SK-N-SH treated with all-trans-retinoic acid at 6 μM for 48 hours (cell line): ENCODE data around the gene MAML3.

Experiments
- BACH2 ChIP-seq: fragments of 250-450 bp; sonication (Bioruptor Pico); IDR thresholded peaks from 2 replicates; pipeline ENCODE4 v1.9.0; 2021; ENCODE audit warnings: mild to moderate bottlenecking, borderline replicate concordance
- CREB5 ChIP-seq: fragments of 250-450 bp; sonication (Bioruptor Pico); IDR thresholded peaks from 2 replicates; pipeline ENCODE4 v1.5.1; 2020; ENCODE audit warnings: low read depth, mild to moderate bottlenecking, moderate library complexity
- ESRRG ChIP-seq: fragments of 250-450 bp; sonication (Bioruptor Pico); IDR thresholded peaks from 2 replicates; pipeline ENCODE4 v1.6.1; 2021; ENCODE audit warnings: mild to moderate bottlenecking
- GLIS3 ChIP-seq: fragments of 250-450 bp; sonication (Bioruptor Pico); IDR thresholded peaks from 2 replicates; pipeline ENCODE4 v1.5.0; 2020; ENCODE audit warnings: mild to moderate bottlenecking, moderate library complexity
- ISL1 ChIP-seq: fragments of 250-450 bp; sonication (Bioruptor Pico); IDR thresholded peaks from 2 replicates; pipeline ENCODE4 v2.1.2; 2022; ENCODE audit warnings: mild to moderate bottlenecking, moderate library complexity
- POU6F1 ChIP-seq: fragments of 250-450 bp; sonication (Bioruptor Pico); IDR thresholded peaks from 2 replicates; pipeline ENCODE4 v1.8.0; 2021; ENCODE audit warnings: low read depth, mild to moderate bottlenecking, moderate library complexity, borderline replicate concordance
- PPARA ChIP-seq: fragments of 250-450 bp; sonication (Bioruptor Pico); IDR thresholded peaks from 2 replicates; pipeline ENCODE4 v1.5.0; 2020; ENCODE audit warnings: mild to moderate bottlenecking, borderline replicate concordance
- SNAI2 ChIP-seq: fragments of 250-450 bp; sonication (Bioruptor Pico); IDR thresholded peaks from 2 replicates; pipeline ENCODE4 v1.5.0; 2020; ENCODE audit warnings: mild to moderate bottlenecking, moderate library complexity
- ZFP30 ChIP-seq: fragments of 450-650 bp; formaldehyde crosslinking; IDR thresholded peaks from 2 replicates; pipeline ENCODE4 v1.5.0; 2022; ENCODE audit warnings: mild to moderate bottlenecking, moderate library complexity

- TF ChIP-seq POU6F1 (CRISPR knock-in tag) (no peak), ESRRG (CRISPR knock-in tag) (no peak), GLIS3 (CRISPR knock-in tag) (no peak), ISL1 (CRISPR knock-in tag) (no peak), SNAI2 (CRISPR knock-in tag) (no peak), PPARA (CRISPR knock-in tag) (no peak), BACH2 (CRISPR knock-in tag) (no peak), ZFP30 (CRISPR knock-in tag) (no peak), CREB5 (CRISPR knock-in tag) (no peak)
Measured at GRCh38 chr4:139968831-139969230, 185.2 kb downstream of the MAML3 start.
